ENCODE measurements around the gene CAPN15.

CAPN15 gene

GRCh38 chr16:526181-527014 lies 1.1 kb upstream of the CAPN15 start:
- no peak for DNase-seq

GRCh38 chr16:528111-529011 lies 849 bp downstream of the CAPN15 start:
- no peak for DNase-seq

- no peak for DNase-seq
Measured at GRCh38 chr16:529012-529575, 1.6 kb downstream of the CAPN15 start.

- DNase-seq, result no peak
Measured at GRCh38 chr16:530111-530817, 2.8 kb downstream of the CAPN15 start.

- no peak for DNase-seq
Measured at GRCh38 chr16:531494-532125, 4.1 kb downstream of the CAPN15 start.

- DNase-seq, result no peak
Measured at GRCh38 chr16:533391-534123, 6.0 kb downstream of the CAPN15 start.

- no peak for DNase-seq
Measured at GRCh38 chr16:534135-534534, 6.6 kb downstream of the CAPN15 start.

- no peak for DNase-seq
Measured at GRCh38 chr16:534856-535445, 7.4 kb downstream of the CAPN15 start.

GRCh38 chr16:535446-536405 lies 8.2 kb downstream of the CAPN15 start:
- DNase-seq, result no peak

GRCh38 chr16:536746-537145 lies 9.2 kb downstream of the CAPN15 start:
- DNase-seq, result no peak

GRCh38 chr16:537415-538335 lies 10.2 kb downstream of the CAPN15 start:
- no peak for DNase-seq

- no peak for DNase-seq
Measured at GRCh38 chr16:539901-540530, 12.5 kb downstream of the CAPN15 start.

- DNase-seq, result no peak
Measured at GRCh38 chr16:540645-541340, 13.3 kb downstream of the CAPN15 start.

- DNase-seq, result no peak
Measured at GRCh38 chr16:543301-544164, 16.0 kb downstream of the CAPN15 start.

- no peak for DNase-seq
Measured at GRCh38 chr16:544517-544916, 17.0 kb downstream of the CAPN15 start.

- no peak for DNase-seq
Measured at GRCh38 chr16:546909-547770, 19.6 kb downstream of the CAPN15 start.

All from activated gamma-delta T cell (primary cell).